Smooth muscle cell (in vitro differentiated cells): ENCODE results near the gene OSBPL6. TPM values are rescaled to one million over a fixed set of nuclear protein-coding genes. Genes with fewer than 3 reads are reported as not detected.

Source experiments
- DNase-seq: peaks from one replicate; lab custom pipeline; 2025; ENCODE audit not compliant: unreplicated experiment; lab: John Stamatoyannopoulos, UW
- H2AFZ ChIP-seq: fragments of 200-600 bp; sonication (generic); 2 replicates; pipeline ENCODE4 v1.6.0; 2016; ENCODE audit warnings: antibody characterized with exemption, low read depth, mild to moderate bottlenecking
- H3F3A ChIP-seq: fragments of 200-600 bp; sonication (generic); 2 replicates; pipeline ENCODE4 v1.6.0; 2017; ENCODE audit warnings: antibody characterized with exemption, low read depth
- H3K27ac ChIP-seq: fragments of 200-600 bp; sonication (generic); 2 replicates; pipeline ENCODE4 v1.5.1; 2016; ENCODE audit warnings: low read depth, mild to moderate bottlenecking
- H3K27me3 ChIP-seq: fragments of 200-600 bp; sonication (generic); 2 replicates; pipeline ENCODE4 v1.6.1; 2016; ENCODE audit warnings: low read depth, mild to moderate bottlenecking
- H3K36me3 ChIP-seq: fragments of 200-600 bp; sonication (generic); 2 replicates; pipeline ENCODE4 v1.5.1; 2016; ENCODE audit warnings: low read depth
- H3K4me1 ChIP-seq: fragments of 200-600 bp; sonication (generic); 2 replicates; pipeline ENCODE4 v1.5.1; 2016; ENCODE audit warnings: low read depth
- H3K4me2 ChIP-seq: fragments of 200-600 bp; sonication (generic); 2 replicates; pipeline ENCODE4 v1.6.0; 2016; ENCODE audit warnings: mild to moderate bottlenecking
- H3K4me3 ChIP-seq: fragments of 200-600 bp; sonication (generic); 2 replicates; pipeline ENCODE4 v1.5.1; 2016; ENCODE audit warnings: mild to moderate bottlenecking
- H3K79me2 ChIP-seq: fragments of 200-600 bp; sonication (generic); 2 replicates; pipeline ENCODE4 v1.6.0; 2016; ENCODE audit warnings: low read depth, mild to moderate bottlenecking
- H3K9ac ChIP-seq: fragments of 200-600 bp; sonication (generic); 2 replicates; pipeline ENCODE4 v1.6.0; 2016; ENCODE audit warnings: low read depth
- H3K9me3 ChIP-seq: fragments of 200-600 bp; sonication (generic); replicated peaks from 2 replicates; pipeline ENCODE4 v1.5.1; 2016; ENCODE audit warnings: low read depth
- H4K20me1 ChIP-seq: fragments of 200-600 bp; sonication (generic); 2 replicates; pipeline ENCODE4 v1.6.0; 2016; ENCODE audit warnings: low read depth
- CTCF ChIP-seq: fragments of 200-600 bp; sonication (generic); IDR thresholded peaks from 2 replicates; pipeline ENCODE4 v1.5.1; 2017; ENCODE audit warnings: borderline replicate concordance, mild to moderate bottlenecking, antibody characterized with exemption; ENCODE audit not compliant: insufficient read depth, poor library complexity, severe bottlenecking
- WGBS: methylation state at CpG from one replicate; pipeline ENCODE4 v1.1.7; 2016; ENCODE audit warnings: low lambda C conversion rate; 5-methylcytosine and 5-hydroxymethylcytosine counted together
- polyA plus RNA-seq: library from polyadenylated mRNA; unstranded; fragments of >200 nt; fragmentation: Nextera tagmentation; extraction: Ambion mirVana; gene quantifications from 2 replicates; pipeline ENCODE4 v1.2.1, GENCODE V29; 2016
- total RNA-seq: library from RNA; depleted of rRNA; stranded (reverse); fragments of >200 nt; gene quantifications from 2 replicates; pipeline ENCODE4 v1.2.3, GENCODE V29; 2014

OSBPL6 gene
- total and polyA plus RNA-seq, 2 experiments from 2014 or later, result 7.4 to 7.6 TPM

- Histone ChIP-seq H3K4me3 (no peak overlapping the region), H3K9ac (no peak overlapping the region), H3K36me3 (no peaks in the 10 kb centered on the region), H3K4me1 (no peaks in the 10 kb centered on the region), H2AFZ (no peak overlapping the region), H3K79me2 (no peaks in the 10 kb centered on the region), H3K4me2 (no peak overlapping the region), H3F3A (no peaks in the 10 kb centered on the region), H3K27ac (no peak overlapping the region), H3K27me3 (no peaks in the 10 kb centered on the region), H3K9me3 (no peaks in the 10 kb centered on the region), H4K20me1 (no peaks in the 10 kb centered on the region)
- no peak for DNase-seq
- TF ChIP-seq CTCF, result peak; percentile 38
- WGBS, result 42% methylated on average over 8 of the region's 8 CpGs
These were observed 112.2 kb downstream of the OSBPL6 start for GRCh38 chr2:178306352-178307073.

GRCh38 chr2:178307650-178308049 is 113.3 kb downstream of the OSBPL6 start:
- no peaks in the 10 kb centered on the region for H3K9me3 ChIP-seq
- no peak overlapping the region for H3K4me3 ChIP-seq
- 79% methylated on average over 7 of the region's 7 CpGs for WGBS
- H3K27me3 ChIP-seq, result no peaks in the 10 kb centered on the region
- no peaks in the 10 kb centered on the region for H4K20me1 ChIP-seq
- no peaks in the 10 kb centered on the region for H3F3A ChIP-seq
- H3K9ac ChIP-seq, result no peak overlapping the region
- no peak for DNase-seq
- no peaks in the 10 kb centered on the region for H3K4me1 ChIP-seq
- no peaks in the 10 kb centered on the region for H3K79me2 ChIP-seq
- H2AFZ ChIP-seq, result no peak overlapping the region
- no peak overlapping the region for H3K4me2 ChIP-seq
- no peak overlapping the region for H3K27ac ChIP-seq
- H3K36me3 ChIP-seq, result no peaks in the 10 kb centered on the region
- no peak for TF ChIP-seq CTCF

GRCh38 chr2:178309541-178309940 is 115.2 kb downstream of the OSBPL6 start:
- H3K9me3 ChIP-seq, result no peaks in the 10 kb centered on the region
- DNase-seq, result no peak
- no peak overlapping the region for H3K4me3 ChIP-seq
- H3K4me2 ChIP-seq, result no peak overlapping the region
- TF ChIP-seq CTCF, result no peak
- WGBS, result 74% methylated on average over 2 of the region's 2 CpGs
- no peaks in the 10 kb centered on the region for H4K20me1 ChIP-seq
- H3K4me1 ChIP-seq, result no peaks in the 10 kb centered on the region
- H3K27me3 ChIP-seq, result no peaks in the 10 kb centered on the region
- H3K79me2 ChIP-seq, result no peaks in the 10 kb centered on the region
- H2AFZ ChIP-seq, result no peak overlapping the region
- H3K36me3 ChIP-seq, result no peaks in the 10 kb centered on the region
- no peak overlapping the region for H3K27ac ChIP-seq
- no peaks in the 10 kb centered on the region for H3F3A ChIP-seq
- no peak overlapping the region for H3K9ac ChIP-seq

GRCh38 chr2:178315078-178315477 is 120.8 kb downstream of the OSBPL6 start:
- no peak overlapping the region for H3K27ac ChIP-seq
- TF ChIP-seq CTCF, result no peak
- no peaks in the 10 kb centered on the region for H3K79me2 ChIP-seq
- H2AFZ ChIP-seq, result no peak overlapping the region
- H3K27me3 ChIP-seq, result no peaks in the 10 kb centered on the region
- H3K4me2 ChIP-seq, result no peak overlapping the region
- H3K36me3 ChIP-seq, result no peaks in the 10 kb centered on the region
- no peak overlapping the region for H3K9ac ChIP-seq
- no peak for DNase-seq
- WGBS, result 87% methylated on average over 4 of the region's 4 CpGs
- H3F3A ChIP-seq, result no peaks in the 10 kb centered on the region
- no peaks in the 10 kb centered on the region for H4K20me1 ChIP-seq
- H3K4me1 ChIP-seq, result no peaks in the 10 kb centered on the region
- H3K4me3 ChIP-seq, result no peak overlapping the region
- H3K9me3 ChIP-seq, result no peaks in the 10 kb centered on the region
